Body of pancreas (tissue), 4 donors: ENCODE results near the gene DGKI.

Source experiments
- CTCF ChIP-seq, 7 experiments: fragments of 450-650 bp in 4 of 7; fragments of 200-600 bp in 3 of 7; sonication (generic) in 3 of 7; IDR thresholded peaks; one replicate each; pipeline ENCODE4 v1.5.1; 2016 to 2019; ENCODE audit warnings: antibody characterized with exemption in 7 of 7
- POLR2A ChIP-seq, 3 donors: fragments of 450-650 bp; IDR thresholded peaks; one replicate each; pipeline ENCODE4 v1.6.1; 2016; ENCODE audit warnings: antibody characterized with exemption in 3 of 3, mild to moderate bottlenecking in 2 of 3

GRCh38 chr7:137413901-137414300, 432.9 kb downstream of the DGKI start:
- TF ChIP-seq POLR2A (IDR thresholded peaks at IDR 0.05) (no peak), CTCF (IDR thresholded peaks at IDR 0.05) (no peak)
